MM.1S (cell line): ENCODE results near the gene ZIK1.

Experiments used
- CTCF ChIP-seq: fragments of 300-600 bp; sonication (generic); IDR thresholded peaks from 2 replicates; pipeline ENCODE4 v1.5.1; 2016; ENCODE audit warnings: antibody characterized with exemption, low read length, mixed read lengths
- EZH2 ChIP-seq: fragments of 300-600 bp; sonication (generic); optimal IDR thresholded peaks from 2 replicates; pipeline ENCODE3; 2017; ENCODE audit warnings: low read depth, mild to moderate bottlenecking, antibody characterized with exemption, low read length, mixed read lengths
- EZH2phosphoT487 ChIP-seq: fragments of 300-600 bp; sonication (generic); IDR thresholded peaks from 2 replicates; pipeline ENCODE4 v1.6.1; 2018; ENCODE audit warnings: antibody characterized with exemption, low read length

GRCh38 chr19:57611113-57611512 is 27.2 kb downstream of the ZIK1 start:
- no peak for TF ChIP-seq CTCF
- no peak for TF ChIP-seq EZH2
- no peak for TF ChIP-seq EZH2phosphoT487
